DMS153 (cell line): ENCODE results near the gene TEDDM1.
"Not testable (repeated sequence)": the region's sequence is repeated elsewhere in the genome, so short reads cannot be mapped to it uniquely, and the experiment has no call there.

Experiments
- DNase-seq: peaks from one replicate; lab custom pipeline; 2025; lab: John Stamatoyannopoulos, UW

TEDDM1 gene

GRCh38 chr1:182380199-182380598, 20.3 kb downstream of the TEDDM1 start:
- no peak for DNase-seq

GRCh38 chr1:182379781-182380180, 20.7 kb downstream of the TEDDM1 start:
- not testable (repeated sequence) for DNase-seq

DNA sequence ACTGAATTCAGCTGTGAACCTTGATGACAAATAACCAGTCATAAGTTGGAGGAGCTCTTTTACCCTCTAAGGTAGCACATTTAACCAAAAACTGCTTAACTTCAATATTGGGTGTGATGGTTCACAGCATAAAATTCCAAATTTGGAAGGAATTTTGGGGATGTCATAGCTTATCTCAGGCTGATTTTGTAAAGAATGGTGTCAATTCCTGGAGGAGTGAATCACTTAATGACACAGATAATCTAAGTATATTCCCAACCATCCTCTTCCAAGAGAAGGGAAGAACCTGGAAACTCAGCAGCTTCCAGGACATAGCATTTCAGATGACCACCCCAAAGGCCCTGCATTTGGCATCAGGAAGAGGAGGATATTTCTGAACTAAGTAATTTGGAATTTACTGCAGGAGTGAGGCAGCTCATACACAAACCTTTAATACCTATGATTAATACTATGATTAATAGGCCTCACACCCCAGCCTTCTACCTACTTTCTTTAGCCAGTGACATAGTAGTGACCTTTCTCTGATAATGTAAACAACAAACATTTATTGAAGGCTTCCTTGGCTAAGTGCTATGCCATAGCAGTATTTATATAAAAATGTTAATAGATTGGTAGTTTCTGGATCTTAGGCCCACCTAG, 23.4 kb downstream of the TEDDM1 start:
- DNase-seq: no peak

DNA sequence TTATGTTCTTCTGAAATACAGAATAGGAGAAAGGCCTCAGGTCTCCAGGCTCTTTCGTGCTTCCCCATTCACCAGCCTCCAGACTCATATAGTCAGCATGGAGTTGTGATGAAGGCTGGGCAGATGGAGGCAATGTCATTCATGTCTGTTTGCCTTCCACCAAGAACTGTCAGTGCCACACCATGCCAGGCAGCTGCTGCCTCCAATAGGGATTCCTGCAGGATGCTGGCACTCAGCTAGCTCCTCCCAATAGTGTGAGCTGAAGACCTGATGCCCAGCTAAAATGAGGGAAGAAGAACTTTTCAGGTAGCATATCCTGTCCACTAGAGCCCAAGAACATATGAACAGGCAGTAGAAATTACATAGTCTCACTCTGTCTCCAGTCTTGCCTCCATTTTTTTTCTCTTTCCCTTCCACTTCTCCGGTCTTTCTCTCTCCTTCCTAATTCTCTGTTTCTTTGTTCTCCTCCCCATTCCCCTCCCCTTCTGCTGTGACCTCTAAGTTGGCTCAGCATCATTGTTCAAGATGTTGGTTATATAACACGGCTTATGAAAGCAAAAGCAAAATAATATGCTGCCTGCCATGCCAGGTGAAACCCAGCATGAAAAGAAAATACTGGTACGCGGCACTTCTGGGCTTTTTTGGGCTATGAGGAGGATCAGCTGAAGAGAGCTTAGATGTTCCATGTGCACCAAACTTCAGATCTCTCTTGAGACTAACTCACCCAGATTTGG, 26.2 kb downstream of the TEDDM1 start:
- DNase-seq: peak; percentile 26

GRCh38 chr1:182370532-182370931, 29.9 kb downstream of the TEDDM1 start:
- DNase-seq: no peak

DNA sequence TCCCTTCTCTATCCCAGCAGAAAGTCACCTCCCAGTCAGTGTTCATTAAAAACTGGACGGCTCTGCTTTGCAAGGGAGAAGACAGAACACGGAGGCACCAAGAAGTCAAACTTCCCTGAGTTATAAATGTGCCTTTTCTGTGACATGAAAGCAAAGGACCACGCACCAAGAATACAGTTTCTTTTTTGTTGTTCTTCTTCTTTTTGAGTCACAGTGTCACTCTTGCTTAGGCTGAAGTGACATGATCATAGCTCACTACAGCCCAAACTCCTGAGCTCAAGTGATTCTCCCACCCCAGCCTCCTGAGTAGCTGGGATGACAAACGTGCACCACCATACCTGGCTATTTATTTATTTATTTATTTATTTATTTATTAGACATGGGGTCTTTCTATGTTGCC, 31.6 kb downstream of the TEDDM1 start:
- DNase-seq: no peak

DNA sequence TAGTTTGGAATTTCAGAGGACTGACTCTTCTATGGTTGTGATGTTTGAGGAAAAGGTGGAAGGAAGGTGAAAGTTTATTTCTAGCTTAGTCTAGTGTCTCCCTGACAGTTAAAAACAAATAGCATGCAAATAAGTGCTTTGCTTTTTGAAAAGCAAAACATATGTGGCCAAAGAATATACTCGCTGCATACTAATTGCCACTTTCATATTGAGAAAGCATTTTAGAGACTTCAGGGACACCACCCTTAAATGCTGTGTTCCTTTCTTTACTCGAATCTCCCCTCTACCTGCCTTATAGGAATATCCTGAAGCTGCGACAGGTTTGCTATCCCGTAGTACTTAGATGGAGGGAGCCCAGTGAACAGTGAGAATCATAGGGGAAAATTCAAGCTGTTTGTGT, 32.1 kb downstream of the TEDDM1 start:
- DNase-seq: no peak

DNA sequence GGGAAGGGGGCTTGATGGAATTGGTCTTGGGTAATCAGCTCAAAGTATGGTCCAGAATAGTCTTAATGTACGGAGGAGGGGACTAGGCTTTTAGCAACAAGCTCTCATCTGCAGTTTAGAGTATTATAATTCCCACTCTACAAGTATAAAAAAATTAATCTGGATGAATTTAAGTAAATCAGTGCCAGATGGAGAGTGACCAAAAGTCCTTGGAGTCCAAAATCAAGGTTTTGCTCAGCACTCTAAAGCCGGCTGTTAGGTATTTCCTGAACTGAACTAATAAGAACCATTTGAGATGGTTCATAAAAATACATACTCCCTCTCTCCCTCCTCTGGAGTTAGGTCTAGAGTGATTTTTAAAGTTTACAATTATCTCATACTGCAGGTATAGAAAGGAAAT, 32.5 kb downstream of the TEDDM1 start:
- no peak for DNase-seq

GRCh38 chr1:182366596-182366995, 33.9 kb downstream of the TEDDM1 start:
- DNase-seq: no peak

GRCh38 chr1:182359645-182360044, 40.8 kb downstream of the TEDDM1 start:
- no peak for DNase-seq

GRCh38 chr1:182357913-182358312, 42.6 kb downstream of the TEDDM1 start:
- peak; percentile 56 for DNase-seq

DNA sequence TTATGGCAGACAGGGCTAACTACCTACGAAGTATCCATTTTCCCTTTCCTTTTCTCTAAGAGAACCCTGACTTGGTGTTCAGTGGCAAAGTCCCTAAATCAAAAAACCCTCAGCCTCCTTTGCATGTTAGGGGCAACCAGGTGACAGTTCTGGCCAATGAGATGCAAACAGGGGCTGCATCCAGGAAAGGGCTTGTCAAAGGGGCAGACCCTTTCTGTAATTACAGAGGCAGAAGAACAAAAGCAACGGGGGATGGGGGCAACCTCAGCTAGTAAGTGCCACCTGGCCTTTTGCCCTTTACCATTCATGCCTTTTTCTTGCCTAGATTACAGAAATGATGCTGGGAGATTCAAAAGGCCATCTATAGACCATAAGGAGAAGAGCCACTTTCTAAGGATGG, 43.3 kb downstream of the TEDDM1 start:
- no peak for DNase-seq

DNA sequence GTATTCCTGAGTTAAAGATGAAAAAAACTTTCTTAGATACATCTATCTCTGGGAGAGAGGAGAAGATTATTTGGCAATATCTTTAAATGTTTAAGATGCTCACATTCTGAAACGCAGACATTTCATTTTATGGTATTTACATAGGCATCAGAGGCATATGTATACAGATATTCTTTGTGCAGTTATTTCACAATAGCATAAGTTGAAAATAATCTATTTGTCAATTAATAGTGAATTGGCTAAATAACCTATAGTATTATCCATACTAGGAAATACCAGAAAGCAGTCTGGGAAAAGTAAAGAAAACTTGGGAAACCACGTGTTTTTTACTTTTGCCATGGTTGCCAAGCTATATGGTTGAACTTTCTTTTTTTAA, 44.8 kb downstream of the TEDDM1 start:
- no peak for DNase-seq

GRCh38 chr1:182351790-182352364, 48.6 kb downstream of the TEDDM1 start:
- DNase-seq: no peak

- DNase-seq: no peak
Measured at GRCh38 chr1:182350839-182351238, 49.6 kb downstream of the TEDDM1 start.

- DNase-seq: no peak
Measured at GRCh38 chr1:182348961-182349747, 51.3 kb downstream of the TEDDM1 start.
